D721Med (cell line): ENCODE measurements around the gene KCNAB2.

ENCODE experiments used
- DNase-seq: peaks from one replicate; pipeline ENCODE4 v3.0.0; 2011; ENCODE audit warnings: low spot score; ENCODE audit not compliant: insufficient read length
- FAIRE-seq: peaks from 2 replicates; lab custom pipeline; 2011; peaks lifted over from hg19 to GRCh38; lab: Jason Lieb, UNC
- CTCF ChIP-seq: IDR thresholded peaks from 2 replicates; pipeline ENCODE4 v1.5.1; 2012; ENCODE audit warnings: mild to moderate bottlenecking, control low read depth; ENCODE audit not compliant: insufficient read depth; ENCODE audit errors: missing control alignments

KCNAB2 gene

DNA sequence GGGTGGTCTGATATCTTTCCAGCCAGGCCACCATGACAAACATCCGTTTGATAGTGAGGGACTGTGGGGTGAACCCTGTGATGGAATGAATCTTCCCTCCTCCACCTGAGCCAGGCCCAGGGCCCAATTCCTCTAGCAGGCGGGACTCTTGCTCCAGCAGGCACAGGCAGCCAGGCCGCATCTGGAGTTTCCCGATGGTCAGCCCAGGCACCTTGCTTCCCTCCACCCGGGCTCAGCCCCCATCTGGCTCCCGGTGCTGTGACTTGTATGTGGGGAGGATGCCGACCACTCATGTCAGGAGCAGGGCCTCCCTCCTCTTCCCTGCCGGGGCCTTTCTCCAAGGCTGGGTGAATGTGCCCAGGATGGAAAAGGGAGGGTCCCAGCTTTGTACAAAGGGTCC is 21.0 kb downstream of the KCNAB2 start:
- no peak for DNase-seq
- TF ChIP-seq CTCF, result no peak
- FAIRE-seq, result no peak

- no peak for TF ChIP-seq CTCF
- DNase-seq (no peak), FAIRE-seq (no peak)
Measured at GRCh38 chr1:6068073-6068472, 22.4 kb downstream of the KCNAB2 start.

GRCh38 chr1:6068932-6069331 is 23.2 kb downstream of the KCNAB2 start:
- no peak for TF ChIP-seq CTCF
- no peak for FAIRE-seq
- DNase-seq, result no peak

GRCh38 chr1:6069573-6069972 is 23.9 kb downstream of the KCNAB2 start:
- FAIRE-seq (no peak), DNase-seq (no peak)
- TF ChIP-seq CTCF, result no peak

- FAIRE-seq (no peak), DNase-seq (no peak)
- TF ChIP-seq CTCF, result no peak
Measured at GRCh38 chr1:6070450-6070974, 24.8 kb downstream of the KCNAB2 start.

DNA sequence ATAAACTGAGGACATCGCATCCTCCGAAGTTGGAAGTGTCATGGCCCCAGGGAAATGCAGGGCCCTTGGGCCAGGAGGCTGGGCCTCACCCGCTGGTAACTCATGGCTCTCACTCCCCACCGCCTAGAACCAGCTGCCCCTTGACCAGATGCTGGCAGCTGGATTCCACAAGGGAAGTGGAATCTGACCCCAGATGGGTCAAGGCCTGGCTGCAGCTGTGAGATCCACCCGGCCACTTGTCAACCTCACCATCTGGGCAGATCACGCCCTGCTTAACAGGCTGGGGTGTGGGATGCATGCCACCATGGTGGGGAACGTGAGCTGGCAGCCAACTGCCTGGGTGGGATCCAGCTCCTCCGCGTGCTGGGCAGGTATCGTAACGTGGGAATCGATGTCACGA is 25.5 kb downstream of the KCNAB2 start:
- no peak for FAIRE-seq
- no peak for DNase-seq
- TF ChIP-seq CTCF, result no peak

GRCh38 chr1:6072774-6073479 is 27.2 kb downstream of the KCNAB2 start:
- DNase-seq (no peak), FAIRE-seq (no peak)
- no peak for TF ChIP-seq CTCF
